Esophagus squamous epithelium (tissue), 5 donors: ENCODE data around the gene PTPRD. TPM values are rescaled to one million over a fixed set of nuclear protein-coding genes. Genes with fewer than 3 reads are reported as not detected.

Experiments used
- DNase-seq: peaks from one replicate; lab custom pipeline; 2025; lab: John Stamatoyannopoulos, UW
- H3K27ac ChIP-seq, 4 donors: fragments of 200-600 bp; sonication (generic); one replicate each; pipeline ENCODE4 v1.5.1; 2016 to 2019; ENCODE audit warnings: mild to moderate bottlenecking in 1 of 4
- H3K27me3 ChIP-seq, 4 donors: fragments of 200-600 bp; sonication (generic); 1 replicate in 3 of 4; 2 replicates in 1 of 4; pipeline versions ENCODE4 v1.5.1 to v1.6.0; 2017 to 2021; ENCODE audit warnings: antibody characterized with exemption in 1 of 4
- H3K36me3 ChIP-seq, 3 donors: fragments of 200-600 bp; sonication (generic); one replicate each; pipeline ENCODE4 v1.5.1; 2016 to 2019
- H3K4me1 ChIP-seq, 3 donors: fragments of 200-600 bp; sonication (generic); one replicate each; pipeline ENCODE4 v1.5.1; 2017 to 2019
- H3K4me3 ChIP-seq, 4 donors: fragments of 200-600 bp; sonication (generic); 1 replicate in 3 of 4; 2 replicates in 1 of 4; pipeline ENCODE4 v1.5.1; 2016 to 2019; ENCODE audit warnings: mild to moderate bottlenecking in 2 of 4, moderate library complexity in 1 of 4
- H3K9me3 ChIP-seq, 3 donors: fragments of 200-600 bp; sonication (generic); one replicate each; pipeline ENCODE4 v1.5.1; 2016 to 2019
- CTCF ChIP-seq, 6 experiments: fragments of 450-650 bp in 4 of 6; fragments of 200-600 bp in 2 of 6; sonication (generic) in 2 of 6; IDR thresholded peaks; one replicate each; pipeline ENCODE4 v1.5.1; 2016 to 2019; ENCODE audit warnings: antibody characterized with exemption in 6 of 6, mild to moderate bottlenecking in 4 of 6, moderate library complexity in 4 of 6
- POLR2A ChIP-seq, 4 donors: fragments of 450-650 bp; IDR thresholded peaks; one replicate each; pipeline ENCODE4 v1.6.1; 2017; ENCODE audit warnings: antibody characterized with exemption in 4 of 4, mild to moderate bottlenecking in 4 of 4, moderate library complexity in 3 of 4
- WGBS, 2 donors: methylation state at CpG; one replicate each; pipeline ENCODE4 v1.1.5; 2018; 5-methylcytosine and 5-hydroxymethylcytosine counted together
- intact Hi-C: fragments of 100-400 bp; cut with DNase I; formaldehyde crosslinking; loops from one replicate; pipeline ENCODE4 v1.15.0; 2022
- total RNA-seq, 4 donors: library from RNA; depleted of rRNA; stranded (reverse); fragments of >200 nt; gene quantifications; one replicate each; pipeline ENCODE4 v1.1.0, GENCODE V29; 2016
- donor health status: DM: yes; HTN: yes; CAD: no.

The PTPRD gene
- total RNA-seq, 4 donors from 2014 or later = 0.23 to 16.3 (median 6.6) TPM

- no peaks in the 10 kb centered on the region for H3K27me3 ChIP-seq
- TF ChIP-seq CTCF (IDR thresholded peaks at IDR 0.05) (no peak), POLR2A (IDR thresholded peaks at IDR 0.05) (no peak)
- intact Hi-C loops = no loop called here
- WGBS, 2 donors = 45 to 52% methylated on average over 1 of the region's 1 CpG
- no peaks in the 10 kb centered on the region for H3K4me1 ChIP-seq
- DNase-seq = no peak
- no peaks in the 10 kb centered on the region for H3K9me3 ChIP-seq
- no peak overlapping the region for H3K4me3 ChIP-seq
- H3K36me3 ChIP-seq = no peaks in the 10 kb centered on the region
- H3K27ac ChIP-seq = no peak overlapping the region
Observed at GRCh38 chr9:8708728-8709127, 1904.1 kb downstream of the PTPRD start.

GRCh38 chr9:8706998-8707397 lies 1905.8 kb downstream of the PTPRD start:
- Histone ChIP-seq H3K9me3 (no peaks in the 10 kb centered on the region), H3K27ac (no peak overlapping the region), H3K4me3 (no peak overlapping the region), H3K36me3 (no peaks in the 10 kb centered on the region), H3K4me1 (no peaks in the 10 kb centered on the region), H3K27me3 (no peaks in the 10 kb centered on the region)
- intact Hi-C loops = no loop called here
- TF ChIP-seq POLR2A (IDR thresholded peaks at IDR 0.05) = no peak
- no peak for TF ChIP-seq CTCF (IDR thresholded peaks at IDR 0.05)
- WGBS, 2 donors = 94 to 95% methylated on average over 1 of the region's 1 CpG
- DNase-seq = no peak

- Histone ChIP-seq H3K9me3 (no peaks in the 10 kb centered on the region), H3K4me3 (no peak overlapping the region), H3K4me1 (no peaks in the 10 kb centered on the region), H3K36me3 (no peaks in the 10 kb centered on the region), H3K27me3 (no peaks in the 10 kb centered on the region), H3K27ac (no peak overlapping the region)
- no peak for TF ChIP-seq CTCF (IDR thresholded peaks at IDR 0.05)
- no peak for TF ChIP-seq POLR2A (IDR thresholded peaks at IDR 0.05)
- no peak for DNase-seq
- intact Hi-C loops = no loop called here
- 81 to 87% methylated on average over 5 to 6 of the region's 6 CpGs for WGBS, 2 donors
Observed at GRCh38 chr9:8706531-8706930, 1906.3 kb downstream of the PTPRD start.

- no peaks in the 10 kb centered on the region for H3K4me1 ChIP-seq
- intact Hi-C loops = no loop called here
- no peak overlapping the region for H3K27ac ChIP-seq
- no peak overlapping the region for H3K4me3 ChIP-seq
- no peaks in the 10 kb centered on the region for H3K36me3 ChIP-seq
- no peaks in the 10 kb centered on the region for H3K27me3 ChIP-seq
- no peaks in the 10 kb centered on the region for H3K9me3 ChIP-seq
- WGBS, 2 donors = 52 to 77% methylated on average over 4 of the region's 4 CpGs
- DNase-seq = no peak
- no peak for TF ChIP-seq CTCF (IDR thresholded peaks at IDR 0.05)
- no peak for TF ChIP-seq POLR2A (IDR thresholded peaks at IDR 0.05)
Observed at GRCh38 chr9:8705861-8706260, 1906.9 kb downstream of the PTPRD start.

GRCh38 chr9:8703904-8704303 lies 1908.9 kb downstream of the PTPRD start:
- TF ChIP-seq POLR2A (IDR thresholded peaks at IDR 0.05) (no peak), CTCF (IDR thresholded peaks at IDR 0.05) (no peak)
- H3K4me3 ChIP-seq = no peak overlapping the region
- no peaks in the 10 kb centered on the region for H3K27me3 ChIP-seq
- H3K4me1 ChIP-seq = no peaks in the 10 kb centered on the region
- WGBS, 2 donors = 54 to 55% methylated on average over 3 of the region's 3 CpGs
- intact Hi-C loops = no loop called here
- DNase-seq = no peak
- no peaks in the 10 kb centered on the region for H3K36me3 ChIP-seq
- no peaks in the 10 kb centered on the region for H3K9me3 ChIP-seq
- no peak overlapping the region for H3K27ac ChIP-seq
